OCI-M1 (cell line): ENCODE data around the gene DHRS2.
"Not testable (repeated sequence)": the region's sequence is repeated elsewhere in the genome, so short reads cannot be mapped to it uniquely, and the experiment has no call there.

ENCODE experiments used
- DNase-seq: peaks from one replicate; lab custom pipeline; 2025; lab: John Stamatoyannopoulos, UW

The DHRS2 gene

GRCh38 chr14:23633160-23633701, 2.9 kb upstream of the DHRS2 start:
- DNase-seq: no peak

GRCh38 chr14:23634698-23635412, 1.3 kb upstream of the DHRS2 start:
- not testable (repeated sequence) for DNase-seq

- DNase-seq: not testable (repeated sequence)
These were observed 1.1 kb downstream of the DHRS2 start for GRCh38 chr14:23637312-23637654.

- not testable (repeated sequence) for DNase-seq
These were observed 1.7 kb downstream of the DHRS2 start for GRCh38 chr14:23637655-23638413.

GRCh38 chr14:23638414-23639047, 2.4 kb downstream of the DHRS2 start:
- DNase-seq: no peak

GRCh38 chr14:23639048-23639890, 3.1 kb downstream of the DHRS2 start:
- no peak for DNase-seq

GRCh38 chr14:23639891-23640523, 3.8 kb downstream of the DHRS2 start:
- DNase-seq: no peak

GRCh38 chr14:23640524-23641141, 4.5 kb downstream of the DHRS2 start:
- no peak for DNase-seq

- DNase-seq: no peak
These were observed 5.2 kb downstream of the DHRS2 start for GRCh38 chr14:23641180-23641914.

- peak; percentile 27 for DNase-seq
These were observed 5.9 kb downstream of the DHRS2 start for GRCh38 chr14:23641915-23642588.

GRCh38 chr14:23643533-23644194, 7.5 kb downstream of the DHRS2 start:
- DNase-seq: no peak

- no peak for DNase-seq
These were observed 8.2 kb downstream of the DHRS2 start for GRCh38 chr14:23644195-23644918.

GRCh38 chr14:23644919-23645336, 8.8 kb downstream of the DHRS2 start:
- DNase-seq: no peak

GRCh38 chr14:23645504-23645811, 9.3 kb downstream of the DHRS2 start:
- no peak for DNase-seq

GRCh38 chr14:23645812-23646647, 9.9 kb downstream of the DHRS2 start:
- peak; percentile 7 for DNase-seq

GRCh38 chr14:23646648-23647549, 10.7 kb downstream of the DHRS2 start:
- peak; percentile 12 for DNase-seq

GRCh38 chr14:23647619-23648018, 11.5 kb downstream of the DHRS2 start:
- DNase-seq: no peak
